PFSK-1 (cell line): ENCODE data around the gene ZC3H8.

Experiments used
- POLR2AphosphoS5 ChIP-seq: IDR thresholded peaks from 2 replicates; pipeline ENCODE4 v1.6.1; 2012; ENCODE audit warnings: low read depth, mild to moderate bottlenecking, control low read depth, low read length, moderate library complexity
- REST ChIP-seq, 2 experiments: IDR thresholded peaks; 2 replicates each; pipeline versions ENCODE4 v1.6.1 to v1.8.0; 2011 to 2012; ENCODE audit warnings: low read depth in 2 of 2, low read length in 2 of 2, control low read depth in 1 of 2, inconsistent platforms in 1 of 2, mild to moderate bottlenecking in 1 of 2, moderate library complexity in 1 of 2; ENCODE audit not compliant: insufficient read depth in 1 of 2
- SIN3A ChIP-seq: IDR thresholded peaks from 2 replicates; pipeline ENCODE4 v1.6.1; 2012; ENCODE audit warnings: mild to moderate bottlenecking, low read length, moderate library complexity, borderline replicate concordance; ENCODE audit not compliant: insufficient read depth
- TAF1 ChIP-seq: IDR thresholded peaks from 2 replicates; pipeline ENCODE4 v1.6.1; 2012; ENCODE audit warnings: low read length, control low read depth, borderline replicate concordance; ENCODE audit not compliant: insufficient read depth

DNA sequence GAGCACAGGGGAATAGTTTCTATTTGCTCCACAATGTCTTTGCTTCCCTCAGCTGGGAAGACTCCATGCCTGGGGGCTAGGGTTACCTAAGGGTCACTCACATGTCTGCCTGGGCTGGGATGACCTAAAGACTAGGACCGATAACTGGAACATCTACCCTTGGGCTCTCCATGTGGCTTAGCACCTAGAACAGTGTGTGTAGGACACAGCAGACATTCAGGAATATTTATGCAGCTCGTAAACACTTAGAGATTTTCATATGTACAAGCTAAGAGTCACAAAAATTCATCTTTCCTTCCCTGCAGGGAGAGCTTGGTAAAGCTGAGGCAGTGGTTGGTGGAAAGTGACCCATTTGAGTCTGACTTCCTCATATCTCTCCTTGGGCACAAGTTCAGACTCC is 60.8 kb downstream of the ZC3H8 start:
- TF ChIP-seq TAF1 (no peak), REST (IDR thresholded peaks at IDR 0.05; ENCODE audit: insufficient read depth in 1 of 2, low read depth in 2 of 2, low read length in 2 of 2) (no peak), POLR2AphosphoS5 (no peak), SIN3A (no peak)
